AG09309 (cell line): ENCODE measurements around the gene MPZL2.

Experiments
- DNase-seq: peaks from one replicate; pipeline ENCODE4 v3.0.0-alpha.2; 2010; ENCODE audit warnings: low read depth
- H3K4me3 ChIP-seq: 2 replicates; pipeline ENCODE4 v1.5.1; 2011; ENCODE audit warnings: mild to moderate bottlenecking, low read depth, low read length, moderate library complexity; ENCODE audit not compliant: control insufficient read depth
- TF ChIP-seq, protein P1 (sequence below): IDR thresholded peaks from 2 replicates; pipeline ENCODE4 v1.5.1; 2011; ENCODE audit warnings: mild to moderate bottlenecking, low read depth, low read length, inconsistent platforms; ENCODE audit not compliant: insufficient read depth, control insufficient read depth; ENCODE audit errors: missing control alignments

Gene MPZL2

DNA sequence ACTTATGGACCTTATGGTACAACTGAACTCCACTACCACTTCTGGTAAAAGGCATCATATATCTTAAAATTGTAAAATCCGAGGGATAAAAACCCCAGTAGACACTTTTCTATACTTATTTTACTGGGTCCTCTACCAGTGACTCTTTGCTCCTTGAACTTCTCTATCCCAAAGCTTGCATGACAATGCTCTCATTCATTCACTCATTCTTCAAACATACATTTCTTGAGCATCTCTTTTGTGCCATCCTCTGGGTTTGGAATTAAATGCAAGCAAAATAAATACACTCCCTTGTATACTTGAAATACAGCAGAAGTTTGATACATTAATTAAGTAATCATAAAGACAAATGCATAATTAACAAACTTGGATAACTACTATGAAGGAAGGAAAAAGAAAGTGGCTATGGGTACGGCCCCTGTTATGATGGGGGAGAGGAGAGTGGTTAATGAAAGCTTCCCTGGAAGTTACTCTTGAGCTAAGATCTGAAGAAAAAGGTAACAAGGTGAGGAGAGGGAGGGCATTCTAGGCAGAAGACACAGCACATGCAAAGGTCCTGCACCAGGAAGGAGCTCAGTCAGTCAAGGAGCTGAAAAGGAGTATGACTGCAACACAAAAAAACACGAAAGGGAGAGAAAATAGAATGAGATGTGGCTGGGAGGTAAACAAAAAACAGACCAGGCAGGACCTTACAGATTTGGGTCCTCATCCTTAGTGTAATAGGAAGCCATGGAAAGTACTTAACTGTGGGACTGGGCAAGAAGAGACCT is 19.9 kb downstream of the MPZL2 start:
- no peak overlapping the region for H3K4me3 ChIP-seq
- DNase-seq: no peak
- TF ChIP-seq, protein P1, sequence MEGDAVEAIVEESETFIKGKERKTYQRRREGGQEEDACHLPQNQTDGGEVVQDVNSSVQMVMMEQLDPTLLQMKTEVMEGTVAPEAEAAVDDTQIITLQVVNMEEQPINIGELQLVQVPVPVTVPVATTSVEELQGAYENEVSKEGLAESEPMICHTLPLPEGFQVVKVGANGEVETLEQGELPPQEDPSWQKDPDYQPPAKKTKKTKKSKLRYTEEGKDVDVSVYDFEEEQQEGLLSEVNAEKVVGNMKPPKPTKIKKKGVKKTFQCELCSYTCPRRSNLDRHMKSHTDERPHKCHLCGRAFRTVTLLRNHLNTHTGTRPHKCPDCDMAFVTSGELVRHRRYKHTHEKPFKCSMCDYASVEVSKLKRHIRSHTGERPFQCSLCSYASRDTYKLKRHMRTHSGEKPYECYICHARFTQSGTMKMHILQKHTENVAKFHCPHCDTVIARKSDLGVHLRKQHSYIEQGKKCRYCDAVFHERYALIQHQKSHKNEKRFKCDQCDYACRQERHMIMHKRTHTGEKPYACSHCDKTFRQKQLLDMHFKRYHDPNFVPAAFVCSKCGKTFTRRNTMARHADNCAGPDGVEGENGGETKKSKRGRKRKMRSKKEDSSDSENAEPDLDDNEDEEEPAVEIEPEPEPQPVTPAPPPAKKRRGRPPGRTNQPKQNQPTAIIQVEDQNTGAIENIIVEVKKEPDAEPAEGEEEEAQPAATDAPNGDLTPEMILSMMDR: no peak

DNA sequence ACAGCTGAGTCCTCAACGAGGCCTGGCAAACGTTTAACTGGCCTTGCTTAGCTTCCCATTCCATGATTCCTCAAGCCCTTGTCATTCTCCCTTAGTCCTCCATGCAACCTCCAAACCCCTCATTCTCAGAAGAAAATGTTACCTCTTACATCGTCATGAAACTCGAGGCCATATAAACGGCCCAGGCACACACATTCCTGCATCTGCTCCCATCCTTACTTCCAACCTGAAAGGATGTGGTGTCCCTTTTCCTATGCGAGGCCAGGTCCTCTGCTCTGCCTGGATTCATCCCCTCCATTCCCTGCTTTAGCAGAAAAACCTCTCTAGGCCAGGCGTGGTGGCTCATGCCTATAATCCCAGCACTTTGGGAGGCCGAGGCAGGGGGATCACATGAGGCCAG is 20.9 kb downstream of the MPZL2 start:
- TF ChIP-seq, protein P1: no peak
- DNase-seq: no peak
- H3K4me3 ChIP-seq: no peak overlapping the region

GRCh38 chr11:118241764-118242098 is 22.4 kb downstream of the MPZL2 start:
- no peak overlapping the region for H3K4me3 ChIP-seq
- TF ChIP-seq, protein P1: no peak
- no peak for DNase-seq

- H3K4me3 ChIP-seq: no peak overlapping the region
- no peak for DNase-seq
Observed at GRCh38 chr11:118240999-118241763, 22.9 kb downstream of the MPZL2 start.

DNA sequence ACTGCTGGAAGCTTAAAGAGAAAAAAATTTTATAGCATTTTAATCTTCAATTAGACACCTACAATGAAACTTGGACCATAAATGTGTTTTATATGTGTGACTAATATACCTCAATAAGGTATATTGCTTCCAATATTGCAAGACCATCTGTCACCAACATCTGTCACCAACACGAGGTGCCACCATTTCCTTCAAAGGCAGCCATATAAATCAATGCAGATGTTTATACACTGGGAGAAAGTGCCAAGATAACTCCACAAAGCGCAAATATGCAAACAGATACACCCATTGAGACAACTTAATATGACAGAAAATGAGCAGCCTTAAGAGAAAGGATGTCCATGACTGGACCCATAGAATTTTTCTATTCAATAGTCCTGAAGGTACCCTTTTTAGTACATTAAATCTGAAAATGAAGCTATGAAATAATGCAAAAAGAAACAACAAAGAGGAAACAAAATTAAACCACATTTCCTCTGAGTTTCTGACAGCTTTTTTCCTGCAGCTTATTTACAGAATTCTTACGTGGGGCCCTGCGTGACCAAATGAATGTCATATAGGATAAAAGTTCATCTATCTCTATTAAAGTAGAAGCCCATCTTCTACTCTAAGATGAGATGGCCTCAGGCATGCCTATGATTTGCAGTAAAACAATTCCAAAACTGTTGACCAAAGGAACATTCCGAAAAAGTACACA is 24.4 kb downstream of the MPZL2 start:
- TF ChIP-seq, protein P1: no peak
- no peak overlapping the region for H3K4me3 ChIP-seq
- no peak for DNase-seq

More at GRCh38 chr11:118240999-118241763, 22.9 kb downstream of the MPZL2 start:
- TF ChIP-seq, protein P1: no peak

DNA sequence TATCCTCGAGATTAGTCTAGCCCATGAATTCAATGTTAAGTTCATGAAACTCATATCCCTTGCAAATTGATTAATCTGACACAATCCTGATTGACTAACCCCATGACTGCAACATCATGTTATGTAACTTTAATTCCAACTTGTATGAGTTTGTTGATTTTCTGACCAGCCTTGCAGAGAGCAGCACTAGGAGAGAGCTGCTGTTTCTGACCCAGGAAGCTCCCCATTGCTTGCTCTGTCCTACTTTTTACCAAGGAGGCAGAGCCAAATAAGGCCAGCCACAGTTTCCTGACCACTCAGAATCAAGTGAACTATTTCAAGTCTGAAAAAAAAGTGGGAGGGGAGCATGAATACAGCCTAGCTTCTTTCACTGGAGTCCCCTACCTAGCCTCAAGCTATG is 25.2 kb downstream of the MPZL2 start:
- TF ChIP-seq, protein P1: no peak
- DNase-seq: no peak
- no peak overlapping the region for H3K4me3 ChIP-seq
